Epidermal melanocyte (primary cell): ENCODE data around the gene PIK3R2.
A peak's percentile ranks its signal among the peaks of the same experiment; 100 is the strongest.

ENCODE experiments used
- DNase-seq: peaks from one replicate; pipeline ENCODE4 v3.0.0; 2011; ENCODE audit warnings: low spot score; ENCODE audit not compliant: insufficient read length

Gene PIK3R2

GRCh38 chr19:18123819-18124218 lies 29.1 kb upstream of the PIK3R2 start:
- DNase-seq: no peak

- no peak for DNase-seq
Measured at GRCh38 chr19:18126097-18126496, 26.9 kb upstream of the PIK3R2 start.

- DNase-seq: no peak
Measured at GRCh38 chr19:18128044-18128443, 24.9 kb upstream of the PIK3R2 start.

- DNase-seq: no peak
Measured at GRCh38 chr19:18128805-18129204, 24.2 kb upstream of the PIK3R2 start.

- no peak for DNase-seq
Measured at GRCh38 chr19:18130523-18131242, 22.3 kb upstream of the PIK3R2 start.

- no peak for DNase-seq
Measured at GRCh38 chr19:18131841-18132596, 20.9 kb upstream of the PIK3R2 start.

- no peak for DNase-seq
Measured at GRCh38 chr19:18135712-18136584, 17.0 kb upstream of the PIK3R2 start.

- no peak for DNase-seq
Measured at GRCh38 chr19:18137242-18137641, 15.7 kb upstream of the PIK3R2 start.

GRCh38 chr19:18137657-18138339 lies 15.2 kb upstream of the PIK3R2 start:
- DNase-seq: no peak

- no peak for DNase-seq
Measured at GRCh38 chr19:18140473-18140872, 12.5 kb upstream of the PIK3R2 start.

- DNase-seq: no peak
Measured at GRCh38 chr19:18141031-18141430, 11.9 kb upstream of the PIK3R2 start.

- no peak for DNase-seq
Measured at GRCh38 chr19:18143902-18144301, 9.1 kb upstream of the PIK3R2 start.

GRCh38 chr19:18144361-18144760 lies 8.6 kb upstream of the PIK3R2 start:
- DNase-seq: no peak

- no peak for DNase-seq
Measured at GRCh38 chr19:18144906-18145305, 8.1 kb upstream of the PIK3R2 start.

- DNase-seq: no peak
Measured at GRCh38 chr19:18145391-18145999, 7.5 kb upstream of the PIK3R2 start.

- DNase-seq: no peak
Measured at GRCh38 chr19:18147396-18147795, 5.6 kb upstream of the PIK3R2 start.

- no peak for DNase-seq
Measured at GRCh38 chr19:18149596-18149975, 3.4 kb upstream of the PIK3R2 start.

- no peak for DNase-seq
Measured at GRCh38 chr19:18150776-18151624, 2.0 kb upstream of the PIK3R2 start.

- peak; percentile 100 for DNase-seq
Measured at GRCh38 chr19:18152442-18152816, 534 bp upstream of the PIK3R2 start.

GRCh38 chr19:18153556-18154134 lies 682 bp downstream of the PIK3R2 start:
- DNase-seq: no peak
